Measurements from ENCODE around the gene SLC9A2. TPM values are rescaled to one million over a fixed set of nuclear protein-coding genes. Genes with fewer than 3 reads are reported as not detected.

The SLC9A2 gene
- total and polyA plus RNA-seq, 10 of the 15 experiments (the other 5 are each of a cell fraction or from before 2014, with no cell fraction given) = 0.13 to 1.2 (median 0.79) TPM

DNA sequence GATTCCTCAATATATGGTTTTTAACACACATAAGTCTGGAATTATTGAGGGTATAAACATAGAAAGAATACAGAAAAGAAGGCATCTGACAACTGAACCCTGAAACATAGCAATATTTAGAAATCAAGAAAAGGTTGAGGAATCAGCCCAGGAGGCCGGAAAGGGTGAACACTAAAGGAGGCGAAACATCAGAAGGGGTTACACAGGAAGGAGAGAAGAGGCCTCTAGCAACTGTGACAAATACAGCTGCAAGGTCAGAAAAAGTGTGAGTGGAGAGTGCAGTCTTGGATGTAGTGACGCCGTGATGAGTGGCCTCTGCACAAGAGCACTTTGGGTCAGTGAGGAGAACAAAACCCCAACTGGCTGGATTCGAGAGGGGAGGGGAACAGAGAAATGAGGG is 70.7 kb downstream of the SLC9A2 start (continued):
- TF ChIP-seq ZNF622 (IDR thresholded peaks at IDR 0.05) (no peak), PKNOX1 (IDR thresholded peaks at IDR 0.05) (no peak), SIX5 (IDR thresholded peaks at IDR 0.05; ENCODE audit: low read depth, low read length, severe bottlenecking) (no peak)
- TF ChIP-seq, protein P1, sequence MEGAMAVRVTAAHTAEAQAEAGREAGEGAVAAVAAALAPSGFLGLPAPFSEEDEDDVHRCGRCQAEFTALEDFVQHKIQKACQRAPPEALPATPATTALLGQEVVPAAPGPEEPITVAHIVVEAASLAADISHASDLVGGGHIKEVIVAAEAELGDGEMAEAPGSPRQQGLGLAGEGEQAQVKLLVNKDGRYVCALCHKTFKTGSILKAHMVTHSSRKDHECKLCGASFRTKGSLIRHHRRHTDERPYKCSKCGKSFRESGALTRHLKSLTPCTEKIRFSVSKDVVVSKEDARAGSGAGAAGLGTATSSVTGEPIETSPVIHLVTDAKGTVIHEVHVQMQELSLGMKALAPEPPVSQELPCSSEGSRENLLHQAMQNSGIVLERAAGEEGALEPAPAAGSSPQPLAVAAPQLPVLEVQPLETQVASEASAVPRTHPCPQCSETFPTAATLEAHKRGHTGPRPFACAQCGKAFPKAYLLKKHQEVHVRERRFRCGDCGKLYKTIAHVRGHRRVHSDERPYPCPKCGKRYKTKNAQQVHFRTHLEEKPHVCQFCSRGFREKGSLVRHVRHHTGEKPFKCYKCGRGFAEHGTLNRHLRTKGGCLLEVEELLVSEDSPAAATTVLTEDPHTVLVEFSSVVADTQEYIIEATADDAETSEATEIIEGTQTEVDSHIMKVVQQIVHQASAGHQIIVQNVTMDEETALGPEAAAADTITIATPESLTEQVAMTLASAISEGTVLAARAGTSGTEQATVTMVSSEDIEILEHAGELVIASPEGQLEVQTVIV (IDR thresholded peaks at IDR 0.05; ENCODE audit: borderline replicate concordance, partially characterized antibody) = no peak

- BruUV-seq (replicated peaks) = no TSS peak
- Histone ChIP-seq H2AFZ (ENCODE audit: control insufficient read depth, low read depth, low read length) (no peak overlapping the region), H4K20me1 (ENCODE audit: control insufficient read depth, insufficient read depth) (no peaks in the 10 kb centered on the region), H3K4me2 (ENCODE audit: control insufficient read depth, insufficient read depth) (no peak overlapping the region), H3K4me3 (no peak overlapping the region), H3K79me2 (ENCODE audit: control insufficient read depth, insufficient read depth, low read length) (no peaks in the 10 kb centered on the region), H3K36me3 (ENCODE audit: control insufficient read depth in 2 of 2, insufficient read depth in 2 of 2, low read length in 1 of 2) (no peaks in the 10 kb centered on the region), H3K27me3 (replicated peaks in 1 of 2; ENCODE audit: control insufficient read depth in 2 of 2, insufficient read depth in 2 of 2, low read length in 1 of 2) (no peaks in the 10 kb centered on the region), H3K9me3 (replicated peaks; ENCODE audit: control insufficient read depth, insufficient read depth, low read length) (no peaks in the 10 kb centered on the region), H3K27ac (ENCODE audit: control insufficient read depth, insufficient read depth) (no peak overlapping the region), H3K4me1 (ENCODE audit: control insufficient read depth, insufficient read depth, low read length) (no peaks in the 10 kb centered on the region), H3K9ac (ENCODE audit: control insufficient read depth, insufficient read depth, low read length) (no peak overlapping the region)
- CTCF ChIA-PET = interaction anchor here (1.6 kb wide), 1 partner anchor 81 kb away, joined by 4 read pairs; no protein-coding TSS in a partner anchor
- FAIRE-seq (no peak), ATAC-seq (no peak), DNase-seq (ENCODE audit: low read depth, low spot score) (no peak)
- SMC1A ChIA-PET (ENCODE audit: uncharacterized antibody, unreplicated experiment) = no interaction called here
- POLR2A ChIA-PET = no interaction called here
- RAD21 ChIA-PET (ENCODE audit: unreplicated experiment) = no interaction called here
- 0% methylated on average over 2 of the region's 2 CpGs for WGBS (ENCODE audit: insufficient coverage, insufficient replicate concordance, low lambda C conversion rate, missing lambda C conversion rate)
- TF ChIP-seq IKZF2 (IDR thresholded peaks at IDR 0.05) = no peak
- TF ChIP-seq RBBP5 (conservative IDR thresholded peaks at IDR 0.05) = no peak
- no peak for TF ChIP-seq CBFB (IDR thresholded peaks at IDR 0.05; ENCODE audit: low read depth)
- TF ChIP-seq NRF1 (conservative IDR thresholded peaks at IDR 0.05; ENCODE audit: low read depth, low read length) = no peak
- no peak for TF ChIP-seq RELA (IDR thresholded peaks at IDR 0.05; ENCODE audit: borderline replicate concordance, partially characterized antibody)
- TF ChIP-seq EED (IDR thresholded peaks at IDR 0.05; ENCODE audit: low read depth) = no peak
- TF ChIP-seq SPI1 (IDR thresholded peaks at IDR 0.05; ENCODE audit: borderline replicate concordance, insufficient read depth, low read depth, low read length) = no peak
- TF ChIP-seq FOXK2 (IDR thresholded peaks at IDR 0.05) = no peak
- TF ChIP-seq ATF7 (IDR thresholded peaks at IDR 0.05; ENCODE audit: low read depth) = no peak
- intact Hi-C loops (cut with micrococcal nuclease; ENCODE audit: unreplicated experiment) = no loop called here
- in situ Hi-C loops (cut with MboI) = no loop called here
Observed at GRCh38 chr2:102696463-102696862, 77.1 kb downstream of the SLC9A2 start.

Data from GM12878 (cell line).